Frontal cortex (tissue), 4 donors: ENCODE measurements around the gene RNF144A. TPM values are rescaled to one million over a fixed set of nuclear protein-coding genes. Genes with fewer than 3 reads are reported as not detected.

Experiments
- DNase-seq, 2 donors: peaks; one replicate each; pipeline ENCODE4 v3.0.0; 2012; ENCODE audit warnings: low spot score in 2 of 2
- FAIRE-seq: peaks from 2 replicates; lab custom pipeline; 2012; peaks lifted over from hg19 to GRCh38; lab: Jason Lieb, UNC
- total RNA-seq: library from RNA; depleted of rRNA; stranded (reverse); fragments of >200 nt; gene quantifications from one replicate; pipeline ENCODE4 v1.2.3, GENCODE V29; 2014
- donor health status: control.
- donor health status: control.
- donor health status: control.

The RNF144A gene
- total RNA-seq, 1 donor from 2014 or later: 33.8 TPM

- DNase-seq: no peak
- no peak for FAIRE-seq
Observed at GRCh38 chr2:6943523-6943922, 26.3 kb downstream of the RNF144A start.

GRCh38 chr2:6943971-6944370 lies 26.8 kb downstream of the RNF144A start:
- FAIRE-seq: no peak
- no peak for DNase-seq

GRCh38 chr2:6944555-6944954 lies 27.3 kb downstream of the RNF144A start:
- FAIRE-seq (no peak), DNase-seq (no peak)

GRCh38 chr2:6945087-6945813 lies 28.0 kb downstream of the RNF144A start:
- FAIRE-seq (no peak), DNase-seq (no peak)

- FAIRE-seq (no peak), DNase-seq (no peak)
Observed at GRCh38 chr2:6945821-6946220, 28.6 kb downstream of the RNF144A start.

- DNase-seq: no peak
Observed at GRCh38 chr2:6946722-6947121, 29.5 kb downstream of the RNF144A start.

GRCh38 chr2:6947929-6948676 lies 30.9 kb downstream of the RNF144A start:
- FAIRE-seq (no peak), DNase-seq (no peak)

More at GRCh38 chr2:6946722-6947121, 29.5 kb downstream of the RNF144A start:
- FAIRE-seq: no peak

GRCh38 chr2:6948677-6949351 lies 31.6 kb downstream of the RNF144A start:
- FAIRE-seq (no peak), DNase-seq (no peak)

- no peak for DNase-seq
- no peak for FAIRE-seq
Observed at GRCh38 chr2:6951046-6951445, 33.8 kb downstream of the RNF144A start.

GRCh38 chr2:6952101-6952500 lies 34.9 kb downstream of the RNF144A start:
- DNase-seq (no peak), FAIRE-seq (no peak)

GRCh38 chr2:6954586-6954985 lies 37.4 kb downstream of the RNF144A start:
- FAIRE-seq (no peak), DNase-seq (no peak)

GRCh38 chr2:6955511-6956136 lies 38.4 kb downstream of the RNF144A start:
- FAIRE-seq: no peak
- no peak for DNase-seq

- FAIRE-seq (no peak), DNase-seq (no peak)
Observed at GRCh38 chr2:6956566-6956965, 39.4 kb downstream of the RNF144A start.

GRCh38 chr2:6957031-6957714 lies 40.0 kb downstream of the RNF144A start:
- DNase-seq (no peak), FAIRE-seq (no peak)

GRCh38 chr2:6957910-6958615 lies 40.9 kb downstream of the RNF144A start:
- no peak for DNase-seq
- no peak for FAIRE-seq

- FAIRE-seq (no peak), DNase-seq (no peak)
Observed at GRCh38 chr2:6958616-6959235, 41.5 kb downstream of the RNF144A start.

- DNase-seq: no peak
- FAIRE-seq: no peak
Observed at GRCh38 chr2:6959751-6960150, 42.5 kb downstream of the RNF144A start.

- DNase-seq (no peak), FAIRE-seq (no peak)
Observed at GRCh38 chr2:6960659-6961058, 43.4 kb downstream of the RNF144A start.

GRCh38 chr2:6963727-6964126 lies 46.5 kb downstream of the RNF144A start:
- DNase-seq (no peak), FAIRE-seq (no peak)
